Mammary epithelial cell (primary cell): ENCODE data around the gene CHKB.

ENCODE experiments used
- CTCF ChIP-seq, 2 donors: IDR thresholded peaks in 1 of 2; conservative IDR thresholded peaks in 1 of 2; 2 replicates each; pipeline ENCODE4 v1.5.1; 2011 to 2012; ENCODE audit warnings: inconsistent platforms in 2 of 2, low read length in 2 of 2, mild to moderate bottlenecking in 2 of 2, control low read depth in 1 of 2, low read depth in 1 of 2; ENCODE audit not compliant: insufficient read depth in 1 of 2; ENCODE audit errors: extremely low read depth in 1 of 2
- EZH2 ChIP-seq: IDR thresholded peaks from 2 replicates; pipeline ENCODE4 v1.6.1; 2012; ENCODE audit warnings: low read length, inconsistent platforms, borderline replicate concordance

GRCh38 chr22:50624347-50625130 is 41.9 kb upstream of the CHKB start:
- TF ChIP-seq EZH2 (no peak), CTCF (conservative IDR thresholded peaks at IDR 0.05 in 1 of 2, IDR thresholded peaks at IDR 0.05 in 1 of 2; ENCODE audit: extremely low read depth in 1 of 2, insufficient read depth in 1 of 2, low read depth in 1 of 2, low read length in 2 of 2) (no peak)
